HK-2 (cell line): ENCODE results near the gene TATDN2.
"Not testable (repeated sequence)": the region's sequence is repeated elsewhere in the genome, so short reads cannot be mapped to it uniquely, and the experiment has no call there.

ENCODE experiments used
- DNase-seq: peaks from one replicate; pipeline ENCODE4 v3.0.0-alpha.2; 2018; ENCODE audit not compliant: unreplicated experiment

The TATDN2 gene

GRCh38 chr3:10289787-10290355 is 41.6 kb downstream of the TATDN2 start:
- DNase-seq, result no peak

GRCh38 chr3:10290481-10291176 is 42.4 kb downstream of the TATDN2 start:
- no peak for DNase-seq

GRCh38 chr3:10291641-10292040 is 43.4 kb downstream of the TATDN2 start:
- DNase-seq, result no peak

- DNase-seq, result no peak
Observed at GRCh38 chr3:10292505-10293419, 44.5 kb downstream of the TATDN2 start, which contains the start of gene GHRL. Gene GHRL (minus strand): TSS chr3:10292947. CDS start chr3:10290180, 2,767 bp downstream.

- DNase-seq, result no peak
Observed at GRCh38 chr3:10294030-10294586, 45.8 kb downstream of the TATDN2 start.

- DNase-seq, result not testable (repeated sequence)
Observed at GRCh38 chr3:10298064-10298463, 49.8 kb downstream of the TATDN2 start.

GRCh38 chr3:10299175-10299574 is 50.9 kb downstream of the TATDN2 start:
- DNase-seq, result no peak

GRCh38 chr3:10299679-10300078 is 51.4 kb downstream of the TATDN2 start:
- no peak for DNase-seq

GRCh38 chr3:10300087-10300486 is 51.8 kb downstream of the TATDN2 start:
- no peak for DNase-seq

GRCh38 chr3:10303105-10303504 is 54.8 kb downstream of the TATDN2 start:
- DNase-seq, result no peak

GRCh38 chr3:10303785-10304184 is 55.5 kb downstream of the TATDN2 start:
- DNase-seq, result no peak

- DNase-seq, result no peak
Observed at GRCh38 chr3:10304905-10305304, 56.6 kb downstream of the TATDN2 start.

- DNase-seq, result no peak
Observed at GRCh38 chr3:10305331-10305902, 57.2 kb downstream of the TATDN2 start.

- DNase-seq, result no peak
Observed at GRCh38 chr3:10306156-10306555, 57.9 kb downstream of the TATDN2 start.

- no peak for DNase-seq
Observed at GRCh38 chr3:10308678-10309077, 60.4 kb downstream of the TATDN2 start.

- DNase-seq, result no peak
Observed at GRCh38 chr3:10309736-10310135, 61.5 kb downstream of the TATDN2 start.

- DNase-seq, result no peak
Observed at GRCh38 chr3:10310578-10310977, 62.3 kb downstream of the TATDN2 start.

GRCh38 chr3:10311710-10312109 is 63.5 kb downstream of the TATDN2 start:
- no peak for DNase-seq

- no peak for DNase-seq
Observed at GRCh38 chr3:10312391-10312790, 64.1 kb downstream of the TATDN2 start.

GRCh38 chr3:10312861-10313260 is 64.6 kb downstream of the TATDN2 start:
- DNase-seq, result no peak

- no peak for DNase-seq
Observed at GRCh38 chr3:10315101-10315500, 66.8 kb downstream of the TATDN2 start.

GRCh38 chr3:10315771-10316344 is 67.6 kb downstream of the TATDN2 start:
- DNase-seq, result no peak
